Left kidney (tissue), 2 donors: ENCODE measurements around the gene CSRP3. TPM values are rescaled to one million over a fixed set of nuclear protein-coding genes. Genes with fewer than 3 reads are reported as not detected.

Source experiments
- DNase-seq: peaks from one replicate; pipeline ENCODE4 v3.0.0-alpha.2; 2013
- polyA plus RNA-seq: library from polyadenylated mRNA; unstranded; fragments of 120-200 nt; gene quantifications from one replicate; pipeline ENCODE4 v1.2.1, GENCODE V29; 2013; ENCODE audit not compliant: insufficient read length

The CSRP3 gene
- polyA plus RNA-seq, 1 donor, result not detected

DNA sequence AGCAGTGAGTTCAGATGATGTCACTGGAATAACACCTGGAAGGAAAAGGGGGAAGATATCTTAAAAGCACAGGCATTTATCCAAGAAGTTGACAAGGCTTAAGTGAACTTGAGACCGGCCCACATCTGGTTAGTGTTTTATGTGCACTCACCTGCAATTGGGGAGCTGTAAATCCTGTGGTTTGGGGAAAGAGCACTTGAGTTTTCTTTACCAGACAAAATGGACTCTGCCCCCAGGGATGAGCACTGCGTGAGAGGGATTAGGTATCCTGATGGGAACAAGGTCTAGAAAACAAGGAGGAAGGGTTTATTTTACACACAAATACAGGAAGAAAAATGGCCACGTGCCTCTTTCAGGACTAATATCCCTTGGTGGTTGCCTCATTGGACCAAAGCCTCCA lies 23.8 kb upstream of the CSRP3 start:
- DNase-seq, result no peak

DNA sequence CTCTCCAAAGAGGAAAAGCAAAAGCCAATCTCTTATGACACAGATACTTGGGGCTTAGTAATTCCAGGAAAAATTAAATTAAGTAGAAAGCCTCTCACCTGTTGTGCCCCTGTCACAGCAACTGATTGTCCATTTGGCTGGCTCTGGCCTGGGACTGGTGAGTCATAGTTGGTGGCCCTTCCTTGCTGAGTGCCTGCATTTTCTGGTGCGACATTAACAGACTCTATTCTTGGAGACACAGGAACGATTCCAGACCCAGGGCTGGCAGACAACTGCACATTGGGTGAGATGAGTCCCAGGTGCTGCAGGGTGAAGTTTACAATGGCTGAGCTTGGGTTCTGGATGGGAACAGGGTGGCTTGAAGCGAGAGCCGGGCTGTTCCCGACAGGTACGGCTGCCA lies 23.3 kb upstream of the CSRP3 start:
- no peak for DNase-seq

DNA sequence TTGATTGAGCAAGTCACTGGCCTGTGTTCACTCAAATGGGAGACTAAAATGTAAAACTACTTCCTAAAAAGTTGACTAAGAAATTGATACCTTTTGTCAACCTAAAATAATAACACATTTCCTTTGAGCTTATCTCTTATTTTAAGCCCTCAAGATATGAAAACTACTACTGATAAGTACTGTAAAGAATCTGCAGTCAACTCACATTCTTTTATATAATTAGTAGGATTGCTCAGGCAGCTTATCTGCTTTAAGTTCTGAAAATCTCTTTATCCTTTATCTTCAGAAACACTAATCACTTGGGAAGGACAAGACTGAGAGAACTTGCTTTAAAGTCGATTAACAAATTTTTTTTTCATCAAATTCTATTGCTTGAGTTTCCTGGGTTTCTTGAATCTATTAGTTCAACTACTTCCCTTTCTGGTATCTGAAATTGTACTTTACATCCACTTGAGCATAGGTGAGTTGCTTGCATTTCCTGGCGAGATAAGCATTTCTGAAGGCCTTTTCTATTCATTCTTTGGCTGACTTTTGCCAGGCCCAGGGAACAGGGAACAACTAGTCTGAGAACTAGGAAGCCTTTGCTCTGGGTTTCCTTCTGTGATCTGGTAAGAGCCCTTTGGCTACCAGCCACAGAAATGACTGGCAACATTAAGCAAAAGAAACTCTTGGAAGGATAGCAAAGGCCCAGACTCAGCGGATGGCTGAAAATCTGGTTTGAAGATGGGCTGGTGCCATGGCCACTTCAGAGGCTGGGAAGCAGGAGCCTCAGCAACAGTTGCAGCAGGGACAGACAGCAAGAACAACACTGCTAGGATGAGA lies 19.3 kb upstream of the CSRP3 start:
- no peak for DNase-seq

DNA sequence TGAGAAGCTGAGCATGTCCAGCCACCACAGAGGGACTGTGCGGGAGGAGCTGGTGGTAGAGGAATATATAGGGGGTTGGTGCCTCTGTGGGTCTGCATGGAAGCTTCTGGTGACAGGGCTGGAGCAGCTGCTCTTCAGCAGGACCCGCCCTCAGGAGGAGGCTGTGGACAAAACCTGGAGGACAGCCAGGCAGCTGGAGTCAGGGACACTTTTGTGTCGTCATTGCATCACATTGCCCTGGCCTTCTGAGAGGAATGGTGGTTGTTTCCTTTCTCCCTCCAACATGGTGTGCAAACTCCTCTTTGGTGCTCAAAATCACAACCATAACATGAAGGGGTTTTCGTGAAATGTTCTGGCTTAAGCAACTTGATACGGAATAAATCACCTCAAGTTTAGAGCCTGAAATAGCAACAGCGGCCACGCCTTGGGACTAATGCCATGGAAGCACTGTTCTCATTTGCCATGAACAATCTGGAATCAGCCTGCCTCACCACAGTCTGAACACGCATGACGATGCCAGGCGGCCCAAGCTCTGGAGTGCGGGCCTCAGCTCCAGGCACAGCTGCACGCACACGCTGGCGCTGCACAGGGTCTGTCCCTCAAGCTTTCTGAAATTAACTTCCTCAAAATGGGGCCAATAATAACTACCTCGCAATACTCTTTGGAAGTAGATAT lies 17.1 kb upstream of the CSRP3 start:
- no peak for DNase-seq

DNA sequence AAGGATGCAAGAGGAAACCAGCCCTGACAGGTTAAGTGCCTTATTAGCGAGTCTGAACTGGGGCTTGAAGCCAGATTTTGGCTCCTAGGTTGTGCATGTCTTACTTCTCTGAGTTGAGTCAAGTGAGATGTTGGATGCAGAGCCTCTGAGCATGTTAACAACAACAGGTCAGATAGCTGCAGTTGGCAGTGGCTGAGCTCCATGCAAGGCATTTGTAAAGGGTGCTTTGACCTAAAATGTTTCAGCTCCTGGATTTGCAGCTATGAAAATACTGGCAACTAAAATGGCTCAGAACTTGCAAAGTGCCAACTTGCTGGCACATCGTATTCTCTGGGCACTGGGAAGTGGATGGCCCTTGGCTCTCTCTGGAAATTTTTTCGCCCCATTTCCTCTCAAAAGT lies 16.4 kb upstream of the CSRP3 start:
- DNase-seq, result no peak

DNA sequence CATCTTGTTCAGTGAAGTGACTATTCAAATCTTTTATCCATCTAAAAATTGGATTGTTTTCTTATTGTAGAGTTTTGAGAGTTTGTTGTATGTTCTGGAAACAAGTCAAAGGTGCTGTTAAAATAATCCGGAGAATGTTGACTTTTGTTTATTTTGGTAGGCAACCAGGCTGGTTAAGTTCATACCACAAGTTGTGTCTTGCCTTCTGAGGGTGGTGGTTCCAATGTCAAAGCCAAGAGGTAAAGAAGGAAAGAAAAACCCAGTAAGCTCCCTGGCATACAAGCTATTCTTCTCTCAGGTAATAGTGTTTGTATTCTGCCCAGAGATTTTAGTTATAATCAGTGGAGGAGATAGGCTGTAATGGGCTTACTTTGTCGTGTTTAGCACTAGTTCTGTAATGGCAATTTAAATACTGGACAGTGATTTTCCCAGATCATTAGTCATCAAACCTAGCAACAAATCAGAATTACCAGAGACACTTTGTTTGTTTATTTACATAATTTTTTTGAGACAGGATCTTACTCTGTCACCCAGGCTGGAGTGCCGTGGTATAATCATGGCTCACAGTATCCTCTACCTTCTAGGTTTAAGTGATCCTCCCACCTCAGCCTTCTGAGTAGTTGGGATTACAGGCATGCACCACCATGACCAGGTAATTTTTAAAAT lies 15.1 kb upstream of the CSRP3 start:
- no peak for DNase-seq

DNA sequence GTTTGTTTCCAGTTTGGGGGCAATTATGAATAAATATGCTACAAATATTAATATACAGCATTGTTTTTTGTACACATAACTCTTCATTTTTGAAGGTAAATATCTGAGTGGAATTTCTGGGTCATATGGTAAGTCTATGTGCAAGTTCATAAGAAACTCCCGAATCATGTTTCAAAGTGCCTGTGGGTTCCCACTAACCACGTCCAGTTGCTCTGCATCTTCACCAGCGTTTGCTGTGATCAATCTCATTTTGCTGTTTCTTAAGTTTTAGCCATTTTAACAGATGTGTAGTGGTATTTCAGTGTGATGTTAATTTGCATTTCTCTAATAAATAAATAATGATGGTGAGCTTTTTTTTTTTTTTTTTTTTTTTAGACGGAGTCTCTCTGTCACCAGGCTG lies 14.2 kb upstream of the CSRP3 start:
- no peak for DNase-seq

DNA sequence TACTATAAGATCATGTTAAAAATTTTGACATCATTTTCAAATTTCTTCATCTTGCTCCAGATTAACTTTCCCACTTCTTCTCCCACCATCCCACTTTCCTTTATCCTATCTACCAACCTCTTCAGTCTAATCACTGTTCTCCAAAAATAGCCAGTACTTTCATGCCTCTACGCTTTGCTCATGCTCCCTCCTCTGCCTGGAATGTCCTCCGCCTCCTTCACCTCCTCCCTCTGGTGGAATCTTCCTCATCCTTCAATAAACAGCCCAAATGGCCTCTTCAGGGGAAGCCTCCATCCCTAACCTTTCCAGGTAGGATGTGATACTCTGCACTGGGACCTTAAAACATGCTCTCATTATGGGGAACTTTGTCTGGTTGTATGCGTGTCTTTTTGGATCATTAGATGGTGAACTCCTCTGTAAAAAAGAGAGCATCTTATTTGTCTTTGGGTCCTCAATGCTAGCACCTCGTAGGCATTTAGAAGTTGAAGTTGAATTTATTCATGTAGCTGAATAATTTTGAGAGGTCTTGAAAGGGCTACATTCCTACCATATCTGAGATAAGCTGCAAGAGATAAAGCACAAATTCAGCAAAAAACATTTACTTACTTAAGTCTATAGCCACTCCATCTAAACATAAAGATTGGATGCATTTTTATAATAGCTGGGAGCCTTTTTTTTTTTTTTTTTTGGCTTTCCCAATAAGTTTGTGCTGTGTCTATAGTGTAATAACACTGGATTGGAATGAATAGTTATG lies 8.0 kb upstream of the CSRP3 start:
- DNase-seq, result no peak

DNA sequence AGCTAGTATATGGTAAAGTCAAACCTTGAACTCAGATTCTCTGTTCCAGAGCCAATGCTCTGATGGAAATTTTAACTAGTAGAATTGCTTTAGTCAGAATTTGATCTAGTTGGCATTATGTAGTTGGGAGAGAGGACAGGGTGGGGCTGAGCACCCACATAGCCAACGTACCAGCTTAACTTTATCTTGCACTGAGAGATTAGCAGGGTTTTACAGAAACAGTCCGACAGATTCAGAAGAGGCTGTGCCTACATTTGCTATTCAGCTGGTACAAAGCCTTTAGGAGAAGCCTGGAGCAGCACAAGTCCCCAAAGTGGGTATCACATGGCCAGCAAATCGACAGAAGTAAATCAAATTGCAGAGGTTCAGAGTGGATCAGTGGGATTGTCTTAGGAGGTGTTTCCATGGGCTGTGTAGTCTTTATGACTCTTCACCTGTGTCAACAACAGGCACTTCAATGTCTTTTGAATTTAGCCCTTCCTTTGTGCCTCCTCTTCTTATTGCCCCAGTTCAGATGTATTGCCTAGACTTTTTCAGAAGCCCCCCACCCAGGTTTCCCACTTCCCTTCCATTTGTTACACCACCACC lies 7.3 kb upstream of the CSRP3 start:
- DNase-seq, result no peak

DNA sequence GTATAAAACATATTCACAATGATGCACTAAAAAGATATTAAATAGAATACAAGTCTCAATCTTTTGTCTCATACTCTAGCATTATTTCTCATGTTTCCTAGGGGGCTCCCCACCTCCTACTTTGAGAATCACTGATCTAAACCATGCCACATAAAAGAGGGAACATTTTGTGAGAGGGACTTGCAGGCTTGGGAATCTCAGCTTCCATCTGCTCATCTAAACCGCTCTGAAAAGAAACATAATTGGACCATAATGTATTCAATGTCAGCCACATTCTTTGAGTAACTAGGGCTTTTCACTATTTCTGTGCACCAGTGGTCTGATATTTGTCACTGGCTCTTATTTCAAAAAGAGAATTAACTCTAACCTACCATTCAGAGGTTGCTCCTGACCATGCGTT lies 6.4 kb upstream of the CSRP3 start:
- no peak for DNase-seq

DNA sequence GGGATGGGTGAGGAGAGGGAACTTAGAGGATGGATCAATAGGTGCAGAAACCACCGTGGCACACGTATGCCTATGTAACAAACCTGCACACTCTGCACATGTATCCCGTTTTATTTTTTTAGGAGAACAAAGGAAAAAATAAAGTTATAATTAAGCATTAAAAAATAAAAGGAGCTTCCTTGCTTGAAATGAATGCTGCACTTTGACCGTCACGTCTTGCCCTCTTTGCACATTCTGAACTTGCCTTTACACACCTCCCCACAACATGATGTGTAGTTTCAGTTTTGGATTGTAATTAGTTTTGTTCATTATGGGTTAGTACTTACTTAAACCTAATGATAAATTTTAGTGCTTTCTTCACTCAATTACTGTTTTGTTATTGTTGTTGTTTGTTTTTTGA lies 3.1 kb upstream of the CSRP3 start:
- no peak for DNase-seq

DNA sequence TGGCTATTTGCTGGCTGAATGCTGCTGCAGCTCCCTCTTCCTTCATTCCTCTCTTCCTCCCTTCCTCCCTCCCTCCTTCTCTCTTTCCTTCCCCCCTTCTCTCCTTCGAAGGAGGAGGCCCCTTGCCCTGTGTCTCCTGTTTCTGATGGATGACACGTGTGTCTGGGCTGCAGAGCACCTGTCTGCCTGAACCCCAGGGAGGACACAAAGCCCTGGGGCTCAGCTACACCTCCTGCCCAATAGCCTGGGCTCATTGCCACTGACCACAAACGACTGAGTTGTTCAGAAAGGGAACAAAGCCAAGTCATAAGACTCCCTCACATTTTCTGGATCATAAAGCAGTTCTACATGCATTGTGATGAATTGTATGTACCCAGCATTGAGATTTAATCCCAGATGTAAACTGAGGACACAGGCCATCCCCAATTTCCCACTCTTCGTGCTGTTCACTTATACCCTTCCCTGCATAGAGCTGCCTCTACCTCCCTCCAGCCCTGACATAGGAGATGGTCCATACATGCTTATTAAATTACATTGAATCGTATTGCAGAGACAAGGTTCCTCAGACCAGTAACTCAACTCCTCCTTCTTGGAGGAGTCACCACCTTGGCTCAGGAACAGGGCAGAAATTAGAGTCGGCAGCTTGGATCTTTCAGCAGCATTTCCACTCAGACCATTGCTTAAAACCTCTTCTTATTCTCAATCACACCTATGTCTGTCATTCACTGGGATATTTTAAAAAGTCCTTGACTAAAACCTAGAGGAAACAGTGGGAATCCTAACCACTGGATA lies 1.2 kb downstream of the CSRP3 start:
- no peak for DNase-seq

DNA sequence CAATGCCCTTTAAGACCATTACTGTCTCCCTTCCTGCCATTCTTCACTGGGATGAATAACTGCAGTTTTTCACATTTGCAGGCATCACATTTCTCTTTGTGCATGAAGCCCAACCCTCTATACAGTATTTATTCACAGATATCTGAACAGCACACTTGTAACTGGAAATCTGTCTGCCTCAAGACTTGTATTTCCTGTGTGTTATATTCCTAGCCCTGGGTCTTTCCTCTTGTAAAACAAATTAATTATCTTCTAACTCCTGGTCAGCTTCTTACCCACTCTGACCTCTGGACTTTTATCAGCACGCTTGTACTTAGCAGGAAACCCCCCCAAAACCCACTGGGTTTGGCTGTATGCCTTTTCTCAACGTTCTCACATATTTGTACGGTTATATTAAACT lies 2.0 kb downstream of the CSRP3 start:
- peak; percentile 15 for DNase-seq

DNA sequence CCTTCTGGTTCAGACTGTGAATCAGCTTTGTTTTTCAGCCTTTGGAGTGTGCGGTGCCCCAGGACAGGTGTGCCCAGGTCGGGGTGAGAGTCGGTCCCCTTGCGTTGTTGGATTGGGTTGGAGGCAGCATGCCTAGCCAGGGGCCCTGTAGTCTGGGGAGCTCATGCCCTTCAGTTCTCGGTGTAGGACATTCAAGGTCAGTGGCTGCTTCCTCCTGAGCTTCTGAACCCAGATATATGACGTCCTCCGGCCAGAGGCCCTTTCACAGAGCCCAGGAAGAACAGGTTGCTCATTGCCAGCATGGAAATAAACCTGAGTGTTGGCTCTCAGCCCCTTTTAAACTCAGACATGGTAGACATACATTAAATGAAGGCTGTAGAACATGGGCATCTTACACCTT lies 2.7 kb downstream of the CSRP3 start:
- DNase-seq, result no peak

DNA sequence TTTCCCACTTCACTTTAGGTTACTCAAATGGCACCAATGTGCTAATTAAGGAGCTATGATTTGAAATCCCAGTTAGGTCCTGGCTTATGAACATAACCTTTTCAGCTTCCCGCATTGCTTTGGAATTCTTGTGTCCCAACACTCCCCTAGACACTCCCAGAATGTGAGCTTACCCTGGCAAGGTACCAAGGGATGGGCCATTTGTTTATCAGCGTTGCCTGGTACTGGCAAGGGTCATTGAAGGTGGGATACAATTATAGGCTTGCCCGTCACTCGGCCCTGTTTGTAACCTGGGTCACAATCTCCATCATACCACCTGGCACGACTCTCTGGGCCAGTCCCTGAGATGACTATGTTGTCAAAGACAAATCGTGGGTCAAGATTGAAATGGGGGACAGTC lies 5.4 kb downstream of the CSRP3 start:
- DNase-seq, result no peak

DNA sequence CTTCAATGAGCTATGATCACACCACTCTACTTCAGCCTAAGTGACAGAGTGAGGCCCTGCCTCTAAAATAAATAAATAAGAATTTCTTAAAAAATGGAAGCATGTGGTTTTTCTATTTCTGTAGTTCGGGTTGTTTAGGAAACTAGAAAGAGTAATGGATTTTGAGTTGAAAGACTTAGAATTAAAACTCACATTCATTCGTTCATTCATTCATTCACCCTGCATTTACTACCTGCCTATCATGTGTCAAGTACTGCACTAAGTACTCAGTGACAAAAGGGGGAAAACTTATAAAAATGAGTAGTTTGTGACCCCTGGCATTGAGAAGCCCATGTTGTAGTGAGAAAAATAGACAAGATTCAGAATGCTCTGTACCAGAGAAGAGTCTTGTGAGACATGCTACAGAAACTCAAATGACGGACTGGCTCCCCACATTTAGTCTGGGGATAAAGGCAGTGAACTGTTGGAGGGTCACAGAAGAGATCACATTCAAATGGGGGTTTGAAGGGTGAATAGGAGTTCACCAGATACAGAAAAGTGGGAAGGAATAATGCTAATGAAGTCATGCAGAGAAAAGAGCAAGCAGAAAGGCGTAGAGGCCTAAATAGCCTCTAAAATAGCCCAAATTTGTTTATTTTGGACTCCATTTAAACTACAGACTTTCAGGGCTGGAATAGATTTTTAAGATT lies 7.0 kb downstream of the CSRP3 start:
- DNase-seq, result no peak

DNA sequence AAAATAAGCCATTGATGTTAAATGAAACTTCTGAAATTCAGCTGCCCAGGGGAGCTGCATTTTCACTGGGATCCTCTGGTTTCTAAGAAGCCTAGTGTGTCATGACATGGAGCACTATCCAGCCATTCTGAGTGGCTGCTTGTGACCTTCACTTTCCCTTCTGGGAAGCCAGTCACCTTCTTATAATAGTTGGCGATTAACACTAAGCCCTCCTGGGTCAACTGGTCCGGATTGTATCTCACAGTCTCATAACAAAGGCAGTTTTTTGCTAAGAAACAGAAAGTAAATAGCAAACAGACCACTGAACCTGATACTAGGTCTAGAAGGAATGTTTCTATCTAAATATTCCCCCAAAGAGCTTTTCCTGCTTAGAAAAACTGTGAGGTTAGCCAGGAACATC lies 7.9 kb downstream of the CSRP3 start:
- DNase-seq, result peak; percentile 8

DNA sequence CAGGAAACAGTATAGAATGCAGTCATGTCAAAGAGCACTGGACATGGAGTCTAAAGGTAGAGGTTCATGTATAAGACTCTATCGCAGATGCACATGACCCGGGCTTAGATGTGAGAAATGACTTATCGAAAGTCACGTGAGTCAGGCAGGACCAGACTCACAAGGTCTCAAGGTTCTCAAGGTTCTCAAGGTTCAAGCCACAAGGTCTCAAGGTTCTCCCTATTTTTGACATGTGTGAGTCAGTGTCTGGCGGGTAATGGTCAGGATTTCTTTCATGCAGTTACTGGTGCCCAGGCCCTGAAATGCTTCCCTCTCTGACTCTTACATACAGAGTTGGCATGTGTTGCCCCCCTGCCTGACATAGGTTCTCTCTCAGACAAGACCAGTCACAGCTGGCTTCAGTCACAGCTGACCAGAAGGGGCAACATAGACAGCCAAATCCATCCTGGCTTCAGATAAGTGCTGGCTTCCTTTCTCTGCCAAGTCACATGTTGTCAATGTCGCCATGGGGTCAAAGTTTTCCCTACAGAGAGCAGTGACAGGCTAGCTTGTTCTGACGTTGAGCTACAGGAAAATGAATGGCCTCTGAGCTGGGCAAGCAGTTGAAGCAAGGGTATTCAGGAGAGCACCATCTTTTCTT lies 10.1 kb downstream of the CSRP3 start:
- no peak for DNase-seq

DNA sequence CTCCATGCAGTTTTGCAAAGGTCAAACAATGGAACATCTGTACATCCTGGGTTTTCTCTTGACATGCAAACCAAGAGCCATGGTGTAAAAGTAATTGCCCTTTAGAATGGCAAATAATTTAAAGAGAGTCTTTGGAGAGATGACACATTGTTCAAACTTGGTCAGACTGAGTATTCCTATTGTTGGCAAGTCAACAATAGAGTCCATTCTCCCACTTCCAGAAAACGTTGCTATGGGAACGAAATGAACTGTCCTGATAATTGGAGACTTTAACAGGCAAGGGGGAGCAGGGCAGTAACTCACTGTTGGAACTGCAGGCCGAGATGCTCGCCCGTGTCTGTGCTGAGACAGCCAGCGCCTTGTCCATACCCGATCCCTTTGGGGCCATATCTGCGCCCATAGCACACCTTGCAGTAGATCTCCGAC lies 13.9 kb downstream of the CSRP3 start:
- DNase-seq, result no peak
